A549 (cell line): ENCODE results near the gene LINC00305. TPM values are rescaled to one million over a fixed set of nuclear protein-coding genes. Genes with fewer than 3 reads are reported as not detected.

Source experiments
- ATAC-seq, 2 experiments: fragments of 200-7000 bp in 1 of 2; fragments of >200 bp in 1 of 2; cut with Nextera tagmentation in 1 of 2; cut with Tn5 transposase in 1 of 2; 3 replicates each; pipeline versions ENCODE4 v1.8.0 to v1.9.1; 2018 to 2020; ENCODE audit warnings: mild to moderate bottlenecking in 1 of 2, moderate library complexity in 1 of 2
- CTCF ChIA-PET: fragments of 300-600 bp; sonication (Branson Sonifier 250); formaldehyde crosslinking; extraction: SDS; loops from one replicate; lab custom pipeline; 2021; ENCODE audit warnings: antibody characterized with exemption, inconsistent platforms; lab: Yijun Ruan, JAX
- POLR2A ChIA-PET: fragments of 350-600 bp; formaldehyde crosslinking; extraction: SDS; loops from one replicate; lab custom pipeline; 2021; ENCODE audit warnings: antibody characterized with exemption, inconsistent platforms; lab: Yijun Ruan, JAX
- DNase-seq, 2 experiments: peaks; one replicate each; pipeline versions ENCODE4 v3.0.0 to v3.0.0-alpha.2; 2011 to 2016; ENCODE audit warnings: low read depth in 1 of 2, low spot score in 1 of 2
- FAIRE-seq: peaks from 2 replicates; lab custom pipeline; 2011; peaks lifted over from hg19 to GRCh38; lab: Jason Lieb, UNC
- H3K27ac ChIP-seq, 2 experiments: fragments of >200 bp; sonication (Bioruptor Twin); formaldehyde crosslinking; 3 replicates each; pipeline ENCODE4 v1.5.1; 2016 to 2017
- H3K4me1 ChIP-seq: fragments of >200 bp; sonication (Bioruptor Twin); formaldehyde crosslinking; 3 replicates; pipeline ENCODE4 v1.6.1; 2016
- H3K4me2 ChIP-seq: fragments of >200 bp; sonication (Bioruptor Twin); formaldehyde crosslinking; 3 replicates; pipeline ENCODE4 v1.6.1; 2016
- H3K4me3 ChIP-seq: fragments of >200 bp; sonication (Bioruptor Twin); formaldehyde crosslinking; 3 replicates; pipeline ENCODE4 v1.5.1; 2016
- H3K9me3 ChIP-seq: fragments of >200 bp; sonication (Bioruptor Twin); formaldehyde crosslinking; 3 replicates; pipeline ENCODE4 v1.6.1; 2016
- CHD4 ChIP-seq: fragments of 200-600 bp; sonication (generic); IDR thresholded peaks from 2 replicates; pipeline ENCODE4 v1.6.1; 2016; ENCODE audit warnings: antibody characterized with exemption, mild to moderate bottlenecking, borderline replicate concordance
- FOSB ChIP-seq: fragments of 250-450 bp; sonication (Bioruptor Pico); IDR thresholded peaks from 2 replicates; pipeline ENCODE4 v1.5.0; 2020; ENCODE audit warnings: mild to moderate bottlenecking, moderate library complexity
- FOSL2 ChIP-seq, 2 experiments: fragments of 450-650 bp in 1 of 2; fragments of >200 bp in 1 of 2; sonication (Bioruptor Twin) in 1 of 2; formaldehyde crosslinking; IDR thresholded peaks; 2 replicates each; pipeline versions ENCODE4 v1.5.0 to v1.6.1; 2016 to 2020; ENCODE audit warnings: mild to moderate bottlenecking in 1 of 2, moderate library complexity in 1 of 2
- HEYL ChIP-seq: fragments of 250-450 bp; sonication (Bioruptor Pico); IDR thresholded peaks from 2 replicates; pipeline ENCODE4 v1.8.0; 2021; ENCODE audit warnings: mild to moderate bottlenecking, moderate library complexity
- HOXB13 ChIP-seq: fragments of 250-450 bp; sonication (Bioruptor Pico); IDR thresholded peaks from 2 replicates; pipeline ENCODE4 v1.5.0; 2020; ENCODE audit warnings: low read depth, mild to moderate bottlenecking, moderate library complexity
- JUN ChIP-seq, 2 experiments: fragments of >200 bp; sonication (Bioruptor Twin); formaldehyde crosslinking; IDR thresholded peaks; 2 replicates in 1 of 2; 3 replicates in 1 of 2; pipeline ENCODE4 v1.6.1; 2016 to 2017
- MYC ChIP-seq: IDR thresholded peaks from 2 replicates; pipeline ENCODE4 v1.6.1; 2012; ENCODE audit warnings: mild to moderate bottlenecking, inconsistent platforms, low read length, improper control_type of control experiment, borderline replicate concordance
- NPAS2 ChIP-seq: fragments of 250-450 bp; sonication (Bioruptor Pico); IDR thresholded peaks from 2 replicates; pipeline ENCODE4 v1.8.0; 2022; ENCODE audit warnings: mild to moderate bottlenecking, moderate library complexity, borderline replicate concordance
- POLR2A ChIP-seq: IDR thresholded peaks from 2 replicates; pipeline ENCODE4 v1.6.1; 2012; ENCODE audit warnings: mild to moderate bottlenecking, low read length
- RARB ChIP-seq: fragments of 250-450 bp; sonication (Bioruptor Pico); IDR thresholded peaks from 2 replicates; pipeline ENCODE4 v1.8.0; 2021; ENCODE audit warnings: mild to moderate bottlenecking, moderate library complexity
- RFX5 ChIP-seq: fragments of 450-650 bp; IDR thresholded peaks from 2 replicates; pipeline ENCODE4 v1.7.1; 2014; ENCODE audit warnings: antibody characterized with exemption, mild to moderate bottlenecking, moderate library complexity
- RNF2 ChIP-seq: fragments of 200-600 bp; sonication (generic); IDR thresholded peaks from 2 replicates; pipeline ENCODE4 v1.6.1; 2016; ENCODE audit warnings: low read depth, mild to moderate bottlenecking, antibody characterized with exemption, moderate library complexity, borderline replicate concordance
- SREBF2 ChIP-seq: fragments of 450-650 bp; IDR thresholded peaks from 2 replicates; pipeline ENCODE4 v1.6.1; 2014; ENCODE audit warnings: mild to moderate bottlenecking, moderate library complexity
- WGBS: methylation state at CpG from one replicate; pipeline ENCODE4 v1.1.6; 2017; ENCODE audit errors: missing lambda C conversion rate; 5-methylcytosine and 5-hydroxymethylcytosine counted together
- polyA plus RNA-seq, 4 experiments: library from polyadenylated mRNA; depleted of rRNA in 3 of 4; stranded (reverse); fragments of >200 nt; fragmentation: RNase III in 1 of 4; extraction: RNeasy Plus Mini Kit Qiagen cat#74134 plus additional on column Dnase treatment in 1 of 4; gene quantifications; 2 replicates in 3 of 4; 3 replicates in 1 of 4; pipeline ENCODE4 v1.2.3, GENCODE V29; 2011 to 2017
- TF ChIP-seq, protein P1 (sequence below): fragments of >200 bp; sonication (Bioruptor Twin); formaldehyde crosslinking; IDR thresholded peaks from 2 replicates; pipeline ENCODE4 v1.6.1; 2016
- TF ChIP-seq, protein P2 (sequence below): IDR thresholded peaks from 2 replicates; pipeline ENCODE4 v1.6.1; 2012; ENCODE audit warnings: low read depth, borderline replicate concordance
- TF ChIP-seq, protein P3 (sequence below): fragments of 250-450 bp; sonication (Bioruptor Pico); IDR thresholded peaks from 2 replicates; pipeline ENCODE4 v1.5.0; 2020; ENCODE audit warnings: low read depth, mild to moderate bottlenecking, moderate library complexity

The LINC00305 gene
- polyA plus RNA-seq, 2 of the 4 experiments (the other 2 are of a cell fraction): not detected

DNA sequence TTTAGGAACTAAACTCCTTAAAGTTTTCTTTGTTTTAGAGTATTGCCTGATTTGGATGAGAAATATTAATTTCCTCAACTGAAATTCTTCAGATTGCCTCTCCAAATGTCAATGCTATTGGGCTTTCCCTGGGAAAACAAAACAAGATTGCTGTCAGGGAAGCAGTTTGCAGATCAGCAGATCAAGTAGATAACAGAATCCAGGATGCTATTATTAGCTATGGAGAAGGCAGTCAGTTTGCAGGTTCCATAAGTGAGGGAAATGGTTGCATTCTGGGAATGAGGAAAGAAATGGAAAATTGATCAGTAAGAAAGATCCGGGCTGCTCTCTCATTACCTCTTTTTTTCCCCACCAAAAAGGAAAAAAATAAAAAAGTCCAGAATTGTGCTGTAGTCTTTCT, 11.0 kb downstream of the LINC00305 start:
- TF ChIP-seq RARB (CRISPR knock-in tag) (no peak), HEYL (no peak), JUN (IDR thresholded peaks at IDR 0.05) (no peak), POLR2A (no peak), RNF2 (no peak)
- TF ChIP-seq, protein P1, sequence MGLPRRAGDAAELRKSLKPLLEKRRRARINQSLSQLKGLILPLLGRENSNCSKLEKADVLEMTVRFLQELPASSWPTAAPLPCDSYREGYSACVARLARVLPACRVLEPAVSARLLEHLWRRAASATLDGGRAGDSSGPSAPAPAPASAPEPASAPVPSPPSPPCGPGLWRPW: no peak
- FAIRE-seq (no peak), ATAC-seq (no peak)

DNA sequence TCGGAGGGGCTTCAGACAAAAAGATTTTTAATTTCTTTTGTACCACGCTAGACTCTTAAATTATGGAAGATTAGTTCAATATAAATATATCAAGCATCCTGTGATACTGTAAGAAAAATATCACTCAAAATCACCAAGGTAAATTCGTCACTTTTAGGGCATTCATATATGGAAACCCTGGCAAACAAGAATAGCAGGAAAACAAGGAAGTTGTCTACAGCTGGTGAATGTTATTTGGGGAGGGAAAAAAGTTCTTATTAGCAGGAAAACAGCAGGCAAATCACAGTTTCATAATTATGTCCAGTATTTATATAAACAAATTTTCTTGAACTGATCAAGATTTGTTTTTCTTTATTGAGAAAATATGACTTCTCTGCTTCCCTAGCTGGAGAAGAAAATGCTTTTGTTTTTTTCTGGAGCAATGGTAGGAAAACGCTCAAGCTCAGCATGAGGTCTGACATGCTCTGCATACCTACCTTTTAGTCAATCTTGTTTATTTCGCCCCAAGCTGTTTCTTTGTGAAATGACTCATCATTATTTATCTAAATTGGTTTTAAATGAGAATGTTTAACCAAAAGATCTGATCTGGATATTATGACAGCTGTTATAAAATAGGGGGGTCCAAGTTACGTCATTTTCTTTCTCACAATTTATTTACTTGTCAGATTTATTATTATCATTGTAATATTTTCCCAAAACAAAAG, 14.7 kb downstream of the LINC00305 start:
- Histone ChIP-seq H3K4me3 (no peak overlapping the region), H3K27ac (no peak overlapping the region), H3K4me1 (no peaks in the 10 kb centered on the region), H3K9me3 (no peaks in the 10 kb centered on the region), H3K4me2 (no peak overlapping the region)
- FAIRE-seq (no peak), DNase-seq (peak in 1 of 2 experiments; percentile 3), ATAC-seq (no peak)
- ChIA-PET POLR2A (no interaction called here), CTCF (no interaction called here)
- no peak for TF ChIP-seq FOSL2 (IDR thresholded peaks at IDR 0.05)
- TF ChIP-seq FOSL2 (CRISPR knock-in tag; IDR thresholded peaks at IDR 0.05): 0 out of 2 replicates have a peak, but pooled peaks have one; percentile 5
- TF ChIP-seq MYC: no peak
- no peak for TF ChIP-seq FOSB (CRISPR knock-in tag)
- no peak for TF ChIP-seq HOXB13 (CRISPR knock-in tag)
- no peak for TF ChIP-seq SREBF2
- TF ChIP-seq, protein P2, sequence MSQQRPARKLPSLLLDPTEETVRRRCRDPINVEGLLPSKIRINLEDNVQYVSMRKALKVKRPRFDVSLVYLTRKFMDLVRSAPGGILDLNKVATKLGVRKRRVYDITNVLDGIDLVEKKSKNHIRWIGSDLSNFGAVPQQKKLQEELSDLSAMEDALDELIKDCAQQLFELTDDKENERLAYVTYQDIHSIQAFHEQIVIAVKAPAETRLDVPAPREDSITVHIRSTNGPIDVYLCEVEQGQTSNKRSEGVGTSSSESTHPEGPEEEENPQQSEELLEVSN: no peak
- TF ChIP-seq, all 56 proteins: peak for 1
- WGBS: 20% methylated on average over 6 of the region's 6 CpGs

More for the DNA sequence above, 11.0 kb downstream of the LINC00305 start:
- no peak overlapping the region for H3K4me2 ChIP-seq
- no peak overlapping the region for H3K4me3 ChIP-seq
- POLR2A ChIA-PET: no interaction called here
- H3K4me1 ChIP-seq: no peaks in the 10 kb centered on the region
- CTCF ChIA-PET: no interaction called here
- no peaks in the 10 kb centered on the region for H3K9me3 ChIP-seq
- DNase-seq: no peak
- H3K27ac ChIP-seq: no peak overlapping the region
- 8% methylated on average over 1 of the region's 1 CpG for WGBS

DNA sequence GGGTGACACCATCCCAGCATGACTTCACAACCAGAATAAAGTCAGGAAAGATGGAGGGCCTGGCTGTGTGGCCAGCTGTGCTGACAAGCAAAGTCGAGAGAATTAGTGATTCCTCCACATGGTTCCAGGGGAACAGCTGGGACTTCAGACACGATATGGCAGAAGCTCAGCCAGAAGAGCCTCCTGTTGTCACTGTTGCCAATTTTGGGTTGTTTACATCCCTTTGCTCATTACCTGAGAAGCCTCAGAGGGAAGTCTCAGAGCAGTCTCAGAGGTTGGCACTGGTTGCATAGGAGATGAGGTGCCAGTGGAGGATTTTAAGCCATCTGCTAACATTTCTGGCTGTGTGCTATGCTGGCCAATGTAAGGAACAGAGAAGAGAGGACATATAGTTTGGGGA, 16.0 kb downstream of the LINC00305 start:
- ChIA-PET CTCF (no interaction called here), POLR2A (no interaction called here)
- DNase-seq: no peak
- Histone ChIP-seq H3K9me3 (no peaks in the 10 kb centered on the region), H3K4me1 (no peaks in the 10 kb centered on the region), H3K4me2 (no peak overlapping the region), H3K27ac (no peak overlapping the region), H3K4me3 (no peak overlapping the region)
- FAIRE-seq: no peak
- TF ChIP-seq, protein P3, sequence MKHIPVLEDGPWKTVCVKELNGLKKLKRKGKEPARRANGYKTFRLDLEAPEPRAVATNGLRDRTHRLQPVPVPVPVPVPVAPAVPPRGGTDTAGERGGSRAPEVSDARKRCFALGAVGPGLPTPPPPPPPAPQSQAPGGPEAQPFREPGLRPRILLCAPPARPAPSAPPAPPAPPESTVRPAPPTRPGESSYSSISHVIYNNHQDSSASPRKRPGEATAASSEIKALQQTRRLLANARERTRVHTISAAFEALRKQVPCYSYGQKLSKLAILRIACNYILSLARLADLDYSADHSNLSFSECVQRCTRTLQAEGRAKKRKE (CRISPR knock-in tag): no peak
- no peak for TF ChIP-seq CHD4
- no peak for TF ChIP-seq NPAS2 (CRISPR knock-in tag)
- ATAC-seq: no peak
- WGBS: 5% methylated on average over 2 of the region's 2 CpGs

DNA sequence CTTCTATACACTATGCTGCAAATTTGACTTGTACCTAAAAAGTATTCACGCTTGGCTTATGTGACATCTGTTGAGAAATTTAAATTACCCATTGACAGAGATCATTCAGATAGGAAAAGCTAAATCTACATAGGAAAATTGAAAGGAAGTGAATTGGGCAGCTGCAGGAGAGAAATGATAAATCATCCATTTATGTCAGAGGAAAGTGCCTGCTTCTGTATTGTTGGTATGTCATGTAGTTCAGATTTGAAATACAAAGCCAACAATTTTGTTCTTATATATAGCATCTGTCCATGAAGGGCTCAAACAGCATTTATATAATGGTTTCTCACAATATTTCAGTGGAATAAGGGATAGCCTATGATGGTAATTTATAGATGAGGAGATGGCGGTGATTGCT, 17.6 kb downstream of the LINC00305 start:
- WGBS: 13% methylated on average over 2 of the region's 2 CpGs
- ChIA-PET CTCF (no interaction called here), POLR2A (no interaction called here)
- Histone ChIP-seq H3K4me2 (no peak overlapping the region), H3K9me3 (no peaks in the 10 kb centered on the region), H3K4me1 (no peaks in the 10 kb centered on the region), H3K27ac (no peak overlapping the region), H3K4me3 (no peak overlapping the region)
- FAIRE-seq: no peak
- no peak for DNase-seq
- TF ChIP-seq HOXB13 (CRISPR knock-in tag) (no peak), RFX5 (no peak)
- ATAC-seq: no peak
